NCI-H345 treated with DMSO at 0.1 percent for 48 hours (cell line): ENCODE measurements around the gene OPRL1.
A peak's percentile ranks its signal among the peaks of the same experiment; 100 is the strongest.
"Not testable (repeated sequence)": the region's sequence is repeated elsewhere in the genome, so short reads cannot be mapped to it uniquely, and the experiment has no call there.

Experiments used
- DNase-seq: peaks from one replicate; lab custom pipeline; 2025; ENCODE audit not compliant: unreplicated experiment; lab: John Stamatoyannopoulos, UW

The OPRL1 gene

DNA sequence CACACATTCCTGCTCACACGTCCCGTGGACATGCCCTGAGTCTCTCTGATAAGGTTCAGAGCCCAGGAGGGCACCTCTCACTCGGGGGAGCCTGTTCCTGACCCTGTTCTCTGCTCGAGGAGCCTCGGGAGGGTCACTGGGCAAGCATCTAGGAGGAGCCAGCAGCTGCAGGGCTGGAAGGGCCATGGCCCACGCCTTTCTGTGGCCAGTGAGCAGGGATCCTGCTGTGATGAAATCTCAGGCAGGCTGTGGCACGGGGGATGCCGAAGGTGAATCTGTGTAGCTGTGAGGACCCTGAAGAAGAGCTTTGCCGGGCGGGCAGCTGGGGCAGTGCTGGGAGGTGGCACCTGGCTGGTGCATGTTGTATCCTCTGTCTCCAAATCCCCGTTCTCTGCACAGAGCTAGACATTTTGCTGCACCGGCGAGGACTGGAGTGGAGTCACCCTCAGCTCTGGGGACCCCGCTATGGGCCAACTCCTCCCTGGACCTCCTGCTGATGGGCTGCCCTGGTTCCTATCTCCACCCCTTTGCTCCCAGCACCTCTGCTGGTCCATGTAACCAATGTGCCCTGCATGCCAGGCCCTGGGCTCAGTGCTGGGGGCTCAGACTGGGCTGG is 34.6 kb downstream of the OPRL1 start:
- no peak for DNase-seq

DNA sequence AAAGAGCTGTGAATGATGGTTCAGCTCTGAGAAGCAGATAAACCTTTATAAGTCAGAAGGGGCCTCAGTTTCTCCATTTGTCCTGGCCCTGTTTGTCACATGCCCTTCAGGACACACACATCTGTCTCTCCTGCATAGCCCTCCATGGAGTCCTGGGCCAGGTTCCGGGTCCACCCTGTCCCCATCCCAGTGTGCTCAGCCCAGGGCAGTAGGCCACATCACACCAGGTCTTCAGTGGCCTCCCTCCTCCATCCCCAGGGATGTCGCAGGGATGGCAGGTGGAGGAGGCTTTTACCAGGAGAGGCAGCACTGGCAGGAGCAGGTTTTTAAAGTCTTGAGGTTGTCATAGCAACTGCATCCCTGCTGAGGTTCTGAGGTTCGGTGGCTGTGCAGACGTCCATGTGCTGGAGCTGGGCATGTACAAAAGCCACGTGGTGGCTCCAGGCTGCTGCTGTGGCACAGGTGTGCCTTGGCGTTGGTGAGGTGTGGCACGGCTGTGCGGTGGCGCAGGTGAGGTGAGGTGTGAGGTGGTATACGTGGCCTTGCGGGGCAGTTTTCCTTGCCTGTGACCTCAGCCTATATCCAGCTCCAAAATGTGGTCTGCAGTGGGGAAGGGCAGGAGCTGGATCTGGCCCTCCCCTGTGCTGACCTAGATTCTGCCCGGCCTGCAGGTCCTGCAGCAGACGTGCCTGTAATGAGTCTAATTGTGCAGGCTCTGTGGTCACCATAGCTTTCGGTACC is 35.5 kb downstream of the OPRL1 start:
- no peak for DNase-seq

DNA sequence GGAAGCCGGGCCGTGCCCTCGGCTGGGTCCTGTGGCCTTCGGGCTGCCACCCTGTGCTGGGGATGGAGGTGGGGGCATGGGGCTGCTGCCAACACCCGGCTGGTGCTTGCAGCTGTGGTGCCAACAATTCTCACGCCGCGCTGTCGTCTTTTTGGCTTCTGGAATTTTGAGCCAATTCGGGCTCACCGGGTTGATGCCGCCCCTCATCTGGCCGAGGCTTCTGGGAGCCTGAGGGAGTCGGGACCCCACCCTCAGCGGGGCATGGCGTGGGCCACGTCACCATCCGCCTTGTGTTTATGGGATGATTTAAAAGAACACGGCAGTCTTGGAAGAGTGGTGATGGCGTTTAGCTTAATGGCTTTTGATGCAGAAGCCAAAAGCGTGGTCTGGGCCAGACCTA is 36.1 kb downstream of the OPRL1 start:
- DNase-seq = no peak

- DNase-seq = no peak
These were observed 36.9 kb downstream of the OPRL1 start for GRCh38 chr20:64116541-64117431.

GRCh38 chr20:64117432-64117777 is 37.5 kb downstream of the OPRL1 start:
- not testable (repeated sequence) for DNase-seq

GRCh38 chr20:64119301-64119680 is 39.4 kb downstream of the OPRL1 start:
- no peak for DNase-seq

- no peak for DNase-seq
These were observed 39.9 kb downstream of the OPRL1 start for GRCh38 chr20:64119681-64120341.

GRCh38 chr20:64121586-64121985 is 41.7 kb downstream of the OPRL1 start:
- DNase-seq = no peak

GRCh38 chr20:64122927-64123326 is 43.0 kb downstream of the OPRL1 start:
- DNase-seq = not testable (repeated sequence)

GRCh38 chr20:64123517-64123916 is 43.6 kb downstream of the OPRL1 start:
- not testable (repeated sequence) for DNase-seq

- DNase-seq = no peak
These were observed 49.4 kb downstream of the OPRL1 start for GRCh38 chr20:64129146-64129782.

- no peak for DNase-seq
These were observed 50.4 kb downstream of the OPRL1 start for GRCh38 chr20:64130271-64130670.

DNA sequence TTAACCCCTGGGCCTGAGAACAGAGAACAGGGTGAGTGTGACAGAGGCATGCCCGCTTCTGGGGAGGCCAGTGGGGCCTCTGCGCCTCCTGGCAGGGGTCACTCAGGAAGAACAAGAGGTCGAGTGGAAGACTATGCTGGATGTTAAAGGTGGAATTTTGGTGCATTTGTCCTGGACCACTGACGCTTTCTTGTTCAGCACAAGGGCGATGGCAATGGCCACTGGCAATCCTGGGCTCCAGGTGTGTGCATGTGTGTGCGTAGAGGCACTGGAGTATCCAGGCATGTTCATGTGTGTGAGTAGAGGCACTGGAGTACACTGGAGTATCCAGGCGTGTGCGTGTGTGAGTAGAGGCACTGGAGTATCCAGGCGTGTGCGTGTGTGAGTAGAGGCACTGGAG is 51.0 kb downstream of the OPRL1 start:
- no peak for DNase-seq

- peak; percentile 43 for DNase-seq
These were observed 51.5 kb downstream of the OPRL1 start for GRCh38 chr20:64131406-64131805.

DNA sequence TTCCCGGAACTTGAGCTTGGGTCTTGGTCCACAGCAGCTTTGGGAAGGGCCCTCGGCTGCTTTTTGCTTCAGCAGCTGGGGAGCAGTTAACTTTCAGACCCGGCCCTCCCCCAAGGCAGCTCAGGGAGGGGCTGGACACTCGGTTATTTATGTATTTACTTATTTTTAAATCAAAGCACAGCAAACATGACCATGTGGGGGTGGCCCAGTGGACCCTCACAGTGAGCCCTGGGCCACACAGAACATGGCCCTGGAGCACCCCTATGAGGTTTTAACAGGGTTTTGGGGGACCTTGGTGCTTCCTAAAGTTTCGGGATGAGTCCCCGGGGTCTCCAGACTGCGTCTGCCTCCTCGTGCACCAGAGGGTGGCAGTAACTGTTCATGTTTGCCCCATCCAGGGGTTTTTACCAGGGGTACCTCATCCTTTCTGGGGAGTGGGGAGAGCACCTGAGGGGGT is 54.1 kb downstream of the OPRL1 start:
- DNase-seq = no peak

DNA sequence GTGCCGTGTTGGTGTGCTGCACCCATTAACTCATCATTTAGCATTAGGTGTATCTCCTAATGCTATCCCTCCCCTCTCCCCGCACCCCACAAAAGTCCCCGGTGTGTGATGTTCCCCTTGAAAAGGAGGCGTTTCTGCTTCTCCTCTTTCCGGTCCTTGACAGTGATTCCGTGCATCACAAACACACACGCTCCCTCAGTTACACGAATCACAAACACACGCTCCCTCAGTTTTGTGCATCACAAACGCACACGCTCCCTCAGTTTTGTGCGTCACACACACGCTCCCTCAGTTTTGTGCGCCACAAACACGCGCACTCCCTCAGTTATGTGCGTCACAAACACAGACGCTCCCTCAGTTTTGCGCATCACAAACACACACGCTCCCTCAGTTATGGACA is 54.9 kb downstream of the OPRL1 start:
- not testable (repeated sequence) for DNase-seq

DNA sequence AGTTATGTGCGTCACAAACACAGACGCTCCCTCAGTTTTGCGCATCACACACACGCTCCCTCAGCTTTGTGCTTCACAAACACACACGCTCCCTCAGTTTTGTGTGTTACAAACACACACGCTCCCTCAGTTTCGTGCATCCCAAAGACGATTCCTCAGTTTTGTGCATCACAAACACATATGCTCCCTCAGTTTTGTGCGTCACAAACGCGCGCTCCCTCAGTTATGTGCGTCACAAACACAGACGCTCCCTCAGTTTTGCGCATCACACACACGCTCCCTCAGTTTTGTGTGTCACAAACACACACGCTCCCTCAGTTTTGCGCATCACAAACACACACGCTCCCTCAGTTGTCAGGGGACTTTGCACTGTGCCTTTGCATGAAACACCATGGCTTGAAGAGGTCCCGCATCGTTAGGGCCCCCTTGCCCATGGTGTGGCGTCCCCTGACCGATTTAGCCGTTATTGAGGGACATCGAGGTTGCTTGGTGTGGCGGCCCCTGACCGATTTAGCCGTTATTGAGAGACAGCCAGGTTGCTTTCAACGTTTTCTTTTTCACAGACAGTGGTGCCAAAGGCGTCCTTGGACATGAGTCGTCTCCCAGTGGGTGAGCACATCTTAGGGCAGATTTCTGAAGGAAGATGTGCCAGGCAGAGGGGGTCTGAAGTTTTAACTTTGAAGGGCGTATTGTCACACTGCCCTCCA is 56.3 kb downstream of the OPRL1 start:
- DNase-seq = no peak

GRCh38 chr20:64137598-64138031 is 57.7 kb downstream of the OPRL1 start:
- no peak for DNase-seq

DNA sequence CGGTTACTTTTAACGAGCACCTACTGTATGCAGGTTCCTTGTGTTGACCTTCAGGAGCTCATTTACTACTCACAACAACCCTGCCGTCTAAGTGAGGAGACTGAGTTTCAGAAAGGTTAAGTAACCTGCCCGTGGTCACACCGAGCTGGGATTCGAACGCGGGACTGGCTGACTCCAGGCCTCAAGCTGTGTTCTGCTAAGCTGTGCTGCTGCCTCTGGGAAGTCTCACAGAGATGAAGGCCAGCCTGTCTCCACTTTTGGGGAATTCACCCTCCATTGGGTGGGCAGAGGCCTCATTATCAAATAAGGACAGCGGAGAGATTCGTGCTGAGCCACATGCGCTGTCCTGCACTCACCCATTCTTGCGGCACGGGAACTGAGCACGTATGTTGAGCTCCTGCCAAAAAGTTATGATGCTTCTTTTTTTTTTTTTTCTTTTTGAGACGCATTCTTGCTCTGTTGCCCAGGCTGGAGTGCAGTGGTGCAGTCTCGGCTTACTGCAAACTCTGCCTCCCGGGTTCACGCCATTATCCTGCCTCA is 58.5 kb downstream of the OPRL1 start:
- no peak for DNase-seq
